Heart left ventricle (tissue), 16 donors: ENCODE data around the gene THSD7B. TPM values are rescaled to one million over a fixed set of nuclear protein-coding genes. Genes with fewer than 3 reads are reported as not detected.

Experiments
- ATAC-seq, 4 donors: fragments of 200-7000 bp; cut with Tn5 transposase; one replicate each; pipeline ENCODE4 v1.9.1; 2020 to 2022; ENCODE audit warnings: moderate library complexity in 4 of 4, mild to moderate bottlenecking in 3 of 4, moderate number of reproducible peaks in 1 of 4
- DNase-seq, 5 donors: peaks; one replicate each; pipeline ENCODE4 v3.0.0-alpha.2; 2020
- H3K27ac ChIP-seq, 12 donors: fragments of 200-600 bp; sonication (generic) in 4 of 12; one replicate each; pipeline versions ENCODE4 v1.5.0 to v1.8.0; 2016 to 2022; ENCODE audit warnings: mild to moderate bottlenecking in 2 of 12
- H3K27me3 ChIP-seq, 9 donors: fragments of 200-600 bp; sonication (generic) in 2 of 9; one replicate each; pipeline versions ENCODE4 v1.5.1 to v1.8.0; 2016 to 2022; ENCODE audit warnings: mild to moderate bottlenecking in 3 of 9
- H3K36me3 ChIP-seq, 9 donors: fragments of 200-600 bp; sonication (generic) in 2 of 9; one replicate each; pipeline versions ENCODE4 v1.5.0 to v1.8.0; 2018 to 2022; ENCODE audit warnings: mild to moderate bottlenecking in 2 of 9
- H3K4me1 ChIP-seq, 12 donors: fragments of 200-600 bp; sonication (generic) in 4 of 12; one replicate each; pipeline versions ENCODE4 v1.5.0 to v1.8.0; 2016 to 2022; ENCODE audit warnings: mild to moderate bottlenecking in 3 of 12
- H3K4me3 ChIP-seq, 12 donors: fragments of 200-600 bp; sonication (generic) in 4 of 12; one replicate each; pipeline versions ENCODE4 v1.5.0 to v1.8.0; 2017 to 2022; ENCODE audit warnings: mild to moderate bottlenecking in 9 of 12, moderate library complexity in 4 of 12
- H3K9me3 ChIP-seq, 12 donors: fragments of 200-600 bp; sonication (generic) in 4 of 12; one replicate each; pipeline versions ENCODE4 v1.5.0 to v1.8.0; 2016 to 2022; ENCODE audit warnings: mild to moderate bottlenecking in 1 of 12
- POLR2A ChIP-seq, 2 donors: fragments of 450-650 bp; IDR thresholded peaks; one replicate each; pipeline ENCODE4 v1.6.1; 2017; ENCODE audit warnings: antibody characterized with exemption in 2 of 2, mild to moderate bottlenecking in 2 of 2, moderate library complexity in 2 of 2
- WGBS, 4 donors: extraction: QIAGEN DNeasy Blood & Tissue Kit in 2 of 4; methylation state at CpG; one replicate each; pipeline versions ENCODE4 v1.1.5 to v1.1.7; 2013 to 2018; 5-methylcytosine and 5-hydroxymethylcytosine counted together
- intact Hi-C, 10 donors: fragments of 100-400 bp; cut with DNase I; formaldehyde crosslinking; loops; one replicate each; pipeline versions ENCODE4 v1.11.1 to v1.14.2; 2022
- polyA plus RNA-seq, 2 donors: library from polyadenylated mRNA; stranded (reverse); fragments of 200-250 nt; gene quantifications; one replicate each; pipeline ENCODE4 v1.2.3, GENCODE V29; 2013
- total RNA-seq, 9 donors: library from RNA; depleted of rRNA in 2 of 9; stranded (reverse); fragments of >200 nt in 2 of 9; fragmentation: NEBNext Ultra II Directional in 3 of 9; extraction: Animal tissue kit (Norgen Biotek cat#: 25700) in 3 of 9; gene quantifications; one replicate each; pipeline versions ENCODE4 v1.1.0 to v1.2.4, GENCODE V29; 2016 to 2023
- TF ChIP-seq, protein P1 (sequence below), 12 donors: fragments of 200-600 bp; sonication (generic) in 4 of 12; IDR thresholded peaks; one replicate each; pipeline versions ENCODE4 v1.5.0 to v1.8.0; 2018 to 2022; ENCODE audit warnings: antibody characterized with exemption in 12 of 12, mild to moderate bottlenecking in 5 of 12
- donor health status: ischemic (EF 13 %, LVEDD 7.1; RV severe dilation, severe dysfunction).
- donor health status: healthy with polysubstance abuse.
- donor health status: DM: no; HTN: yes; CAD: no.
- donor health status: DM: no; HTN: no; CAD: no.
- donor health status: ischemic (EF 25% LVEDD 6.9; RV normal size, moderate dysfunction).
- donor health status: ischemic (EF 25% LVEDD 5.7; RV mildly dilated, moderate dysfunction).
- donor health status: healthy.
- donor health status: DM: yes; HTN: yes; CAD: no.
- donor health status: ischemic (EF 35%, LVEDD 5.7; RV mildly dilated, moderate dysfunction).
- donor health status: nonischemic (EF 11% LVEDD 7.7; RV severe dilation, severe dysfunction).
- donor health status: DM: yes; HTN: yes; CAD: no.
- donor health status: PGD.
- donor health status: ischemic (EF 29% LVEDD 5.4; RV normal size, mild dysfunction).
- donor health status: nonischemic (EF 23%, LVEDD 6.1; RV moderate dilation, normal function).

The THSD7B gene
- total and polyA plus RNA-seq, 11 donors: 0.04 to 0.43 (median 0.17) TPM

- H3K27ac ChIP-seq: no peak overlapping the region
- ATAC-seq: no peak
- H3K4me1 ChIP-seq: no peaks in the 10 kb centered on the region
- intact Hi-C loops: no loop called here
- H3K27me3 ChIP-seq: no peaks in the 10 kb centered on the region
- no peaks in the 10 kb centered on the region for H3K9me3 ChIP-seq
- WGBS, 4 donors: 56 to 70% (median 61%) methylated on average over 3 of the region's 3 CpGs
- H3K36me3 ChIP-seq: no peaks in the 10 kb centered on the region
- no peak overlapping the region for H3K4me3 ChIP-seq
- DNase-seq: no peak
- TF ChIP-seq, protein P1, sequence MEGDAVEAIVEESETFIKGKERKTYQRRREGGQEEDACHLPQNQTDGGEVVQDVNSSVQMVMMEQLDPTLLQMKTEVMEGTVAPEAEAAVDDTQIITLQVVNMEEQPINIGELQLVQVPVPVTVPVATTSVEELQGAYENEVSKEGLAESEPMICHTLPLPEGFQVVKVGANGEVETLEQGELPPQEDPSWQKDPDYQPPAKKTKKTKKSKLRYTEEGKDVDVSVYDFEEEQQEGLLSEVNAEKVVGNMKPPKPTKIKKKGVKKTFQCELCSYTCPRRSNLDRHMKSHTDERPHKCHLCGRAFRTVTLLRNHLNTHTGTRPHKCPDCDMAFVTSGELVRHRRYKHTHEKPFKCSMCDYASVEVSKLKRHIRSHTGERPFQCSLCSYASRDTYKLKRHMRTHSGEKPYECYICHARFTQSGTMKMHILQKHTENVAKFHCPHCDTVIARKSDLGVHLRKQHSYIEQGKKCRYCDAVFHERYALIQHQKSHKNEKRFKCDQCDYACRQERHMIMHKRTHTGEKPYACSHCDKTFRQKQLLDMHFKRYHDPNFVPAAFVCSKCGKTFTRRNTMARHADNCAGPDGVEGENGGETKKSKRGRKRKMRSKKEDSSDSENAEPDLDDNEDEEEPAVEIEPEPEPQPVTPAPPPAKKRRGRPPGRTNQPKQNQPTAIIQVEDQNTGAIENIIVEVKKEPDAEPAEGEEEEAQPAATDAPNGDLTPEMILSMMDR (IDR thresholded peaks at IDR 0.05): no peak
- no peak for TF ChIP-seq POLR2A (IDR thresholded peaks at IDR 0.05)
These were observed 496.7 kb downstream of the THSD7B start for GRCh38 chr2:137261881-137262585.

- 13 to 25% (median 22%) methylated on average over 2 of the region's 2 CpGs for WGBS, 4 donors
- intact Hi-C loops: no loop called here
- Histone ChIP-seq H3K27me3 (no peaks in the 10 kb centered on the region), H3K4me1 (no peaks in the 10 kb centered on the region), H3K4me3 (no peak overlapping the region), H3K27ac (no peak overlapping the region), H3K9me3 (no peaks in the 10 kb centered on the region), H3K36me3 (no peaks in the 10 kb centered on the region)
- DNase-seq: no peak
- ATAC-seq: no peak
- TF ChIP-seq, protein P1 (IDR thresholded peaks at IDR 0.05): no peak
- no peak for TF ChIP-seq POLR2A (IDR thresholded peaks at IDR 0.05)
These were observed 497.2 kb downstream of the THSD7B start for GRCh38 chr2:137262594-137262993.

DNA sequence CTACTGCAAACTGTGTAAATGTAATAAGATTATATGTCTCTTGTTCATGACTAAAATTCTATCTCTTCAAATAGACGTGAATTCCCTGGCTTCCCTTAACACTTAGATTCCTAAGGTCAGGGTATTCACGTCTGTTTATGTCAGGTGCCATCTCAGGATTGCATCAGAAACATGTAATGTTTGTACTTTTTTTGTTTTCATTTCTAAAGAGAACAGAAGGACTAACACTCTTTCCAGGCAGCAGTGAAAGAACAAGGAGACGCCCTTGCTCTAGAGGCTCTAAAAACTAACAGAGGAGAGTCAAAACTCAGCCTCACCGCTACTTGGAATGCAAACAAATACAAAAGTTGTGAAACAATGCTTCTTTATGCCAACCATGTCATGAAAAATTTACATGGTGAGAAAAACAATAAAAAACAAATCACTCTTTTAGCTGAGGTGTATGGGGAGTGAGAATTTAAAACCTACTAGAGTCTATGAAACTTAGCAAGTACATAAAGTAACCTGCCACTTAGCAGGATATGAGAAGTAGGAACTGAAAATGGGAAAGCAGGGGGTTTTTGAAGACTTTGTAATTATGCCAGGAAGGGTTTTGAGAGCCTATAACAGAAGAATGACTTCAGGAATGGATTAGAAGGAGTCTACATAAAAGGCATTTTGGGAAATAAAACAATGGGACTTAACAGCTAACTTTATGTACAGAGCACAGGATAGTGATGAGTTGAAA lies 522.7 kb downstream of the THSD7B start:
- TF ChIP-seq, protein P1 (IDR thresholded peaks at IDR 0.05): no peak
- TF ChIP-seq POLR2A (IDR thresholded peaks at IDR 0.05): no peak
- DNase-seq: no peak
- intact Hi-C loops: no loop called here
- peaks cover 0 to under 1% (median 0%) of the 10 kb centered on the region in 12 donors for H3K9me3 ChIP-seq
- ATAC-seq: no peak
- no peak overlapping the region for H3K27ac ChIP-seq
- no peaks in the 10 kb centered on the region for H3K36me3 ChIP-seq
- H3K27me3 ChIP-seq: no peaks in the 10 kb centered on the region
- H3K4me3 ChIP-seq: no peak overlapping the region
- WGBS, 4 donors: 55 to 65% (median 61%) methylated on average over 4 of the region's 4 CpGs
- no peaks in the 10 kb centered on the region for H3K4me1 ChIP-seq

GRCh38 chr2:137291836-137292570 lies 526.7 kb downstream of the THSD7B start:
- intact Hi-C loops: no loop called here
- no peak for ATAC-seq

More at GRCh38 chr2:137291836-137292570, 526.7 kb downstream of the THSD7B start:
- H3K4me1 ChIP-seq: no peaks in the 10 kb centered on the region
- H3K4me3 ChIP-seq: no peak overlapping the region
- H3K27ac ChIP-seq: no peak overlapping the region
- no peaks in the 10 kb centered on the region for H3K36me3 ChIP-seq
- TF ChIP-seq, protein P1 (IDR thresholded peaks at IDR 0.05): no peak
- no peak for TF ChIP-seq POLR2A (IDR thresholded peaks at IDR 0.05)
- no peaks in the 10 kb centered on the region for H3K9me3 ChIP-seq
- no peak for DNase-seq
- H3K27me3 ChIP-seq: no peaks in the 10 kb centered on the region
